Stimulated activated CD8-positive, alpha-beta memory T cell treated with anti-CD3 and anti-CD28 coated beads, Interleukin-12 subunit alpha, Interleukin-12 subunit beta, amount 100 ng/mL, for 4 hours (primary cell): ENCODE results near the gene BRPF3.

Experiments used
- DNase-seq: peaks from one replicate; pipeline ENCODE4 v3.0.0-alpha.2; 2020; ENCODE audit warnings: low read depth

Gene BRPF3

DNA sequence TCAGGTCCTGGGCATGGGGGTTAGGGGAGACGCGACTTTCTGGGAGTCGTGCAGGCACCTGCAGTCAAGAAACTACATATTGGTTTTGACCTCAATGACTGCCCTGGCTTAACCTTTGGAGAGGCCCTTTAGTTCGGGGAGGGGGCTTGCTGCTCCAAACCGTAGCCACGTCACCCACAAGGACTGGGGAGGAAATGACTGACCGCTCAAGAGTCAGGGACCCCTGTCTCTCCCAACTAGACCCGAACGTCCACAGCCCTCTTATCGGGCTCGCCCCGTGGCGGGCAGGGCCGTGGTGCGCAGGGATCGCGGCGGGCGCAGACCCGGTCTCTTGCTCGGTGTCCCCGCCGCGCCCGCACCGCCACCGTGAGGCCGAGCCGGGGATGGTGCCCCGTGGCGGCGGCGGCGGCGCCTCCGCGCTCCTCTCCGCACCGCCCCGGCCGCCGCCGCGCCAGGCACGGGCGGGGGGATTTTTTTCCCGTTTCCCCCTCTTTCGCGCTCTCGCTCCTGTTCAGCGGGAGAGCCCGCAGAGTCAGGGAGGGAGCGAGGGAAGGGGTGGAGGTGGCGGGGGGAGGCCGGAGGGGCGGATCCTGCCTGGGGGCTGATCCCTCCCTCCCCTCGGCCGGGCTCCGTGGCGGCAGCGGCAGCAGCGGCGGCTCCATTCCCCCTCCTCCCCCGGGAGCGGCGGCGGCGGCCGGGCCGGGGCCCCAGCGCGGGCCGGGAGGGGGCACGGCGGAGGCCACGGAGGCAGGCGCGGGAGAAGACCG lies at the start of gene BRPF3:
BRPF3 (plus strand) TSS at position 632 of the 767 bp plus-strand sequence. CDS start 3,579 bp downstream, outside the sequence.
- DNase-seq, result peak; percentile 67

DNA sequence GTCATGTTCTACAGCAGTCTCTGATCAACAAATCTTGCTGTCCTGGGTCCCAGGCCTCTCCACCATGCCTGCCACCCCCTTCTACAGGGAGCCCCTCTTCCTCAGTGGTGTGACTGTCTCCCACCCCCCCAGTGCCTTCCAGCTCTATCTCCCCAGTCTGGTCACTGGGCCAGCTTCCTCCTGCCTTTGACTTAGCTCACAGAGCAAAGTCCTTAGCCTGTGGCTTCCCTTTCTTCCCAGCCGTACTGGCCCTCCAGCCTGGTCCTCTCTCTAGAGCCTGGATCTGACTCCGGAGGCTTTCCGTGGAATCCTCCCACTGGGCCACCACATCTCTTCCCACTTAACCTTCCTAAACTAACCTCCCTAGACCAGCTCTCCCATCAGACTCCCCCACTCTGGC lies 49.2 kb upstream of the BRPF3 start:
- DNase-seq, result no peak

DNA sequence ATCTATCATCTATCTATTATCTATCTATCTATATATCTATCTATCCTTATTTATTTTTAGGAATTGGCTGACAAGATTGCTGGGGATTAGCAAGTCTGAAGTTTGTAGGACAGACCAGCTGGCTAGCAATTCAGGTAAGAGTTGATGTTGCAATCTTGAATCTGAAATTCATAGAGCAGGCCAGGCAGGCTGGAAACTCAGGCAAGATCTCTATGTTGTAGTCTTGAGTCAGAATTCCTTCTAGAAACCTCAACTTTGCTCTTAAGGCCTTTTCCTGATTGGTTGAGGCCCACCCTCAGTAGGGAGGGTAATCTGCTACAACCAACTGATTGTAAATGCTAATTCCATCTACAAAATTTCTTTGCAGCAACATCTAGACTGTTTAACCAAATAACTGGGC lies 47.1 kb upstream of the BRPF3 start:
- no peak for DNase-seq

DNA sequence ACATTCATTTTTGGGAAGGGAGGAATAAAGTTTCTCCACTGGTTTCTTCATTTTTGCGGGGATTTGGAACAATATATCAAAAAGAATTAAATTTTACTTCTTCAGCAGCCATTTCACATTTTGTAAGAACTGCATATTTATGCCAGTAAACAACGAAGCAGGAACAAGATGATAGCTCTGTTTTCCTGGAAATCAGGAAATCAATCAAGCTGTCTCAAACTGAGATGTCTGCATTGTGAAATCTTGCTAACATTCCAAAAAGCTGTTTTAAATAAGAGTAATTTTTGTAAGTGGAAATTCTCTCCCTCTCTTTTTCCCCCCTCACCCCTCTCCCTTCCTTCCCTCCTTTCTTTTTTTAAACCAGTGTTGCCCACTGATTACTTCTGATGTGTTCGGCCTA lies 46.3 kb upstream of the BRPF3 start:
- DNase-seq, result no peak

DNA sequence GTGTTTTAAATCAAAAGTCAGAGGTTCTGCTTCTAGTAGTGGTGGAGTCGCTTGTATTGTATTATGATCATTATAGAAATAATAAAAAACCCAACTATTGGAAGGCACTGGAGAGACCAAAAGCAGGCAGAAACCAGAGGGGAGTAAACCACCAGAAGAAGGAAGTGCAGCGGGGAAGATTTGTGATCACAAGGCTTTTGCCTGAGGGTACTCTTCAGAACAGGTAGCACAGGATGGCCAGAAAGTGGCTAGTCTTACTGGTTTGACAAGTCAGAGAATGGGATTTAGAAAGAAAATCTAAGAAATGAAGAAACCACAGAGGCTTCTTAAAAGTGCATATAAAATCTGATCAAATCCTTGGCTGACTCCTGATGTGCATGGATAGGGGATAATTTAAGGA lies 42.3 kb upstream of the BRPF3 start:
- DNase-seq, result no peak

DNA sequence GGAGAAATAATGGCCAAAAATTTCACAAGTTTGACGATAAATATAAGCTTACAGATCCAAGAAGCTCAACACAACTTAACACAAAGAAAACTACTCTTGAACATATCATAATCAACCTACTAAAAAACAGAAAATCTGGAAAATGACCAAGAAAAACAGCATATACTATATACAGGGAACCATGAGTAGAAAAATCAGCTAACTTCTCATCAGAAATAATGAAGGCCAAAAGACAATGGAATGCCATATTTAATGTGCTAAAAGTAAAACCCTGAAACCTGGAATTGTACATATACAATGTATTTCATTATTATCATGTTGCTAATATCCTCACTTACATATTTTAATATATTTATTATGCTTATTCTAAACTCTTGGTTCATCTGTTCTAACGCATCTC lies 40.9 kb upstream of the BRPF3 start:
- no peak for DNase-seq

DNA sequence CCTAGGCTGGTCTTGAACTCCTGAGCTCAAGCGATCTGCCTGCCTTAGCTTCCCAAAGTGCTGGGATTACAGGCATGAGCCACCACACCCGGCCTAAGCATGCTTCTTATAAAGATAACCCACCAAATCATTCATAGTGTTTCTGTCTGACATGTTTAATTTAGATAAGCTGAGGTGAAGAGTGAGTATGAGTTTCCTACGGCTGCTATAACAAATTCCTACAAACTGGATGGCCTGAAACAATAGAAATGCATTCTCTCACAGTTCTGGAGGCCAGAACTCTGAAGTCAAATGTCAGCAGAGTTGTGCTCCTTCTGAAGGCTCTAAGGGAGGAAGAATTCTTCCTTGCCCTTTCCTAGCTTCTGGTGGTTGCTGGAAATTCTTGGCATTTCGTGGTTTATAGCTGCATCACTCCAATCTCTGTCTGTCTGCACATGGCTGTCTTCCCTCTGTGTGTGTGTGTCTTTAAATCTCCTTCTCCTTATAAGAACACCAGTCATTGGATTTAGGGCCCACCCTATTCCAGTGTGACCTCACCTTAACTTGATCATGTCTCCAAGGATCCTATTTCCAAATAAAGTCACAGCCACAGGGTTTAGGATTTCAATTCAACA lies 36.3 kb upstream of the BRPF3 start:
- no peak for DNase-seq

DNA sequence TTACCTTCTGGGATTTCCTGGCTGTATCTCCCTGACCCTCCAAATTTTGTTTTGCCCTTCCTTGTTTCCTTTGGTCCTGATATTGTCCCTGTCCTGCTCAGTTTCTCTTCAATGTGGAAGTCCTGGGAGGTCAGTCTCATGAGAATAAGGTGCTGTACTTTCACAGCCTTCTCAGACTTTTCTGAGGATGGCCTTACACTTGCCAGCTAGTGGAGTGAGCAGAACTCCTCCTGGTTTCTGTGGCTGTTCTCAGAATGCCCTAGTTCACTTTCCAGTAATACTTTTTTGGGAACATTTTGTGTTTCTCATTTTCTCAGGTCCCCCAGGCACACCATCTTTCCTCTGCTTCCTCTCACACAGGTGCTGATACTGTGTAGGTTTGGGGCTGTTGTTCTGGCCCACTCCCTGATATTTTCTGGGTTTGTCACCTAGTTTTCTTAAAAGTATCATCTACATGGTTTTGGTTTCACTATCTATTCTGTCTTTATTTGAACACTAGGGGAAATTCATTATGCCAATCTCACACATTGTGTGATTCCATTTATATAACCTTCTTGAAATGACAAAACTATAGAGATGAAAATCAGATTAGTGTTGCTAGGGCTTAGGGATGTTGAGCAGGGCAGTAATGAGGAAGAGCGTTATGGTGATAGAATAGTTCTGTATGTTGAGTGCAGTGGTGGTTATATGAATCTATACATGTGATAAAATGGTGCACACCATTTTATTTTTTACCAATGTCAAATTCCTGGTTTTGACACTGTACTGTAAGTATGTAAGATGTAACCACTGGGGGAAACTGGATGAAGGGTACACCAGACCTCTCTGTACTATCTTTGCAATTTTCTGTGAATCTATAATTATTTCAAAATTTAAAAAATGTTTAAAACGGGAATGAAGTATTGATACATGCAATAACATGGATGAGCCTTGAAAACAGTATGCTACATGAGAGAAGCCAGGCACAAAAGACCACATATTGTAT lies 27.2 kb upstream of the BRPF3 start:
- DNase-seq, result no peak

DNA sequence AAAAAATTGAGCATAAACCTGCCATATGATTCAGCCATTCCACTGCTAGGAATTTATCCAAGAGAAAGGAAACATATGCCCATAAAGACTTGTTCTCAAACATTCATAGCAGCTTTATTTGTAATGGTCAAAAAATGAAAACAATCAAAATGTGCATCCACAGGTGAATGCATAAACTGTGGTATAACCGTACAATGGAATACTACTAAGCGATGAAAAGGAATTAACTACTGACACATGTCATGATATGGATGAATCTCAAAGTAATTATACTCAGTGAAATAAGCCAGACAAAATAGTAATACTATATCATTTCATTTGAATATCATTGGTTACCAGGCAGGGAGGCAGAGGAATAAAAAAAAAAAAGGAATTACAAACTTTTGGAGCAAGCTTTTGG lies 25.8 kb upstream of the BRPF3 start:
- no peak for DNase-seq

DNA sequence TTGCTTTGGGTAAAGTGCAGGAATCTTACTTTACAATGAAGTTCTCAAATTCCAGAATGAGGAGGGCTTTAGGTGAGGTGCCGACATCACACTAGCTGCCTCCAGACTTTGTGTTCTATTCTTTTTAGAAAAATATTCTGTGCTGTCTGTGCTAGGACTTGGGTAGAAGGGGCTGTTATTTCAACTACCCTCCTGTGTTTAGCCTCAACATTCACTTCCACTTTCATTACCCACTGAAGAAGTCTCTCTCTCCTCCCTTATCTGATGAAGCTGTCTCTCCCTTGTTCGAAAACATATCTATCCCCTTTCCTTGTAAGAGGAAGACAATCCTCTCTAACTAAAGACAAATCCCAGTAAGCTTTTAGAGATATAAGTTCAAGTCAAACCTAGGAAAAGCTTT lies 25.0 kb upstream of the BRPF3 start:
- no peak for DNase-seq

DNA sequence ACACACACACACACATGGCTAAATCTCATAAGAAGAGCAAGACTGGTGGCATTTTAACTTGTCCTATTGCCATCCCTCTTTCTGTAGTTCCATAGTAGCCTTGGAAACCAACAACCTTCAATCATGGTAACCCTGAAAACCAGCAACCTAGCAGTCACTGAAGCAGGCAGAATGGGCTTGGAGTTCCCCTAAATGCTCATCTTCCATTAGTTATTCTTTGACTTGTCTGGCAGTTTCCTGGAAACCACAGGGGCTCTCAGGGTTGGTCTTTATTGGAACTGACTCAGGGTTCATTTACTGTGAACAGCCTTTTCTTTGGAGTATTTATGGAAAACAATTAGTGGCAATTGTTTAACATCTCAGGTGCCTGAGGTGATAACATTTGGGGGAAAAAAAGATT lies 19.4 kb upstream of the BRPF3 start:
- DNase-seq, result no peak

DNA sequence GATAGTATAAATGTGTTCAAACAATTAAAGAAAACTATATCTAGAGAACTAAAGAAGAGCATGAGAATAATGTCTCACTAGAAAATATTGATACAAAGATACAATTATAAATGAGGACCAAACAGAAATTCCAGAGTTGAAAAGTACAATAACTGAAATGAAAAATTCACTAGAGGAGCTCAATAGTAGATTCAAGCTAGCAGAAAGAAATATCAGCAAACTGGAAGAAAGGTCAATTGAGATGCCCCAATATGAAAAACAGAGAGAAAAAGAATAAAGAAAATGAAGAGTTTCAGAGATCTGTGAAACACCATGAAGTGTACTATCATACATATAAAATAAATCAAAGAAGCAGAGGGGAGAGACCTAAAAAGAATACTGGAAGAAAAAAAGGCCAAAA lies 18.0 kb upstream of the BRPF3 start:
- no peak for DNase-seq

DNA sequence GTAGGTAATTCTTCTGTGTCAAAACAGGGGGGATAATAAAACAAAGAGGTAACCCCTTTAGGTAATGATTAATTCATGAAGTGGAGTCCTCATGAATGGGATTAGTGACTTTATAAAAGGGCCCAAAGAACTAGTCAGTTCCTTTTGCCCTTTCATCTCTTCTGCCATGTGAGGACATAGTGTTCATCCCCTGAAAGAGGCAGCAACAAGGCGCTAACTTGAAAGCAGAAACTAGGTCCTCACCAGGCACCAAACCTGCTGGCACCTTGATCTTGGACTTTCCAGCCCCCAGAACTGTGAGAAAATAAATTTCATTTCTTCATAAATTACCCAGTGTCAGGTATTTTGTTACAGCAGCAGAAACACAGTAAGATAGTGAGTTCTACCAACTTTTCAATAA lies 16.4 kb upstream of the BRPF3 start:
- DNase-seq, result no peak

DNA sequence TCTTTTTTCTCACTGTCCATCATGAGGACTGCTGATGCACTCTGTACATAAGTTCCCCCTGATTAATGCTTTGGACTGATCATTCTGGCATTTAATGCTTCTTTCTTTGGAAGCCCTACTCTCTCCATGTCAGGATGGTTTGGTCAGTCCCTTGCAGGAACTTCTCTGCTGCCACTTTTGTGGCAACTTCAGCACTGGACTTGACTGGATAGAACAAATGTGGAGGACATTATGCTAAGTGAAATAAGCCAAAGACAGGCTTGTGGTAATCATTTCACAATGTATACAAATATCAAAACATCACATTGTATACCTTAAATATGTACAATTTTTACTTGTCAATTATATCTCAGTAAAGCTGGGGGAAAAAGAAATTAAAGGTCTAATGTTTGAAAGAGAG lies 12.2 kb upstream of the BRPF3 start:
- DNase-seq, result no peak

DNA sequence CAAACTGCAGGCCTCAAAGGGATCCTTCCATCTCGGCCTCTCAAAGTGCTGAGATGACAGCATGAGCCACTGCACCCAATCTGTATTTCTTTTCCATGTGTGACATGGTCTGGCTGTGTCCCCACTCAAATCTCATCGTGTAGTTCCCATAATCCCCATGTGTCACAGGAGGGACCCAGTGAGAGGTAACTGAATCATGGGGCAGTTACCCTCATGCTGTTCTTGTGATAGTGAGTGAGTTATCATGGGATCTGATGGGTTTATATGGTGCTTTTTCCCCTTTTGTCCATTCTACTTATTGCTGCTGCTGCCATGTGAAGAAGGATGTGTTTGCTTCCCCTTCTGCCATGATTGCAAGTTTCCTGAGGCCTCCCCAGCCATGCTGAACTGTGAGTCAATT lies 10.3 kb upstream of the BRPF3 start:
- DNase-seq, result no peak

DNA sequence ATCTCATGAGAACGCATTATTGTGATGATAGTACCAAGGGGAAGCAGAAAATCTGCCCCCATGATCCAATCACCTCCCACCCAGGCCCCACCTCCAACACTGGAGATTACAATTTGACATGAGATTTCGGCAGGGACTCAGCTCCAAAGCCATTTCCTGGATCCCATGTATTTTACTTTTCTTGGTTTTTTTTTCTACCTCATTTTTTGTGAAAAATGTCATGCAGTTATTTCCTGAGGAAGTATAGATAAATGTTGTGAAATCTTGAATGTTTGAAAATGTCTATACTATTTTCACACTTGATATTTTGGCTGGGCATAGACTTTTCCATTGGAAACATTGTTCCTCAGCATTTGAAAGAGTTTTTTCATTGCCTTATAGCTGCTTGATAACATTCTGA lies 9.1 kb upstream of the BRPF3 start:
- DNase-seq, result no peak

DNA sequence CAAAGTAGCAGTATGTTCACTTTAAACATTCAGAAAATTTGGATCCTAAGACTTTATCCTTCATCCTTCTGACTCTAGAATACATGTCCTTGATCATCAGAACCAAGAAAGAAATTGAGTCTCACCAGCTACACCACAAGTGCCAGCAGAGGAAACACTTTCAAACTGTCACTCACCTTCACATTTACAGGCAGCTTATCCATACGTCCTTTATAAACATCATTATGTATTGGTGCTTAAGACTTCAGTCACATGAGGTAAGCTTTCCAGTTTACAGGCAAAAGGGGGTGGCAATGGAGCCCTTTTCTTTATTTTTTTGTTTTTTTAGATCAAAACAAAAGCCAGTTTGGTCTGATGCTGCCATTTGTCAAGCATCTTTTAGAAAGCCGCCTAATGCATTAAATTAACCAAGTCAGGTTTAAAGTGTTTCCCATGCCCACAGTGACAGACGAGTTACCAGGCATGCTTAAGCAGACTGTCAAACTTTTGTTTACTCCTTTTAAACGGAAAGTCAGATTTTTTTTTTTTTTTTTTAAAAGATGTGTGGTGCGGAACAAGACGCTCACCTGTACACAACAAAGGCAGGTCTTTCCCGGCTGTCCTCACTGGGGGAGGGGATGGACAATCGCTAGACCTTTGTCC lies 952 bp upstream of the BRPF3 start:
- DNase-seq, result no peak

DNA sequence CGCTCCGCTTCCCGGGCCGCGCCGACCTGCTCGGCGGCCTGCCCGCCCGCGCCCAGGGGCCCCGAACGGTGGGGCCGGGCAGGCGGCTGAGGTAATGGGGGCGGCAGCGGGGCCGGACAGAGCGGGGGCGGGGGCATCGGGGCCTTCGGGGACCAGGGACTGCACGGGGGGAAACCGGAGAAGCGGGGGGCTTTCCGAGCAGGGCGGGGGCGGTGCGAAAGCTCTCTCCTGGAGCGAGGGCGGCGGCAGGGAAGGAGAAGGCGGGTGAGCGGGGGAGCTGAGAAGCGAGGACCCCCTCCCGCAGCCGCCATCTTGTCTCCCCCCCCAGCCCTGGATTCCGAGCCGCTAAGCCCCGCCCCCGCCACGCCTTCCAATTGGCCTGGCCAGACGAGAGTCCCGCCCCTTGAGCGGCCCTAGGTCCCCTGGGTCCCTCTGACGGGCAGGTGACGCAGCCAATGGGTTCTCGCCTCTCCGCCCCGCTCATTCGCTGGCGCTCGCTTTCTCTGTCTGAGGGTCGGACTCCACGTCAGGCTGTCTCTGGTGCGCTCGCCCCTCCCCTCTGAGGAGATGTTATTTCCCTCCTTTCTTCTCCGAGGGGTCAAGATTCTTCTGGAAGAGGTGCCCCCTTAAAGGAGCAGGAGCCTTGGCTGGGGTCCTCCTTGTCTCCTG lies 470 bp downstream of the BRPF3 start:
- DNase-seq, result peak; percentile 100

DNA sequence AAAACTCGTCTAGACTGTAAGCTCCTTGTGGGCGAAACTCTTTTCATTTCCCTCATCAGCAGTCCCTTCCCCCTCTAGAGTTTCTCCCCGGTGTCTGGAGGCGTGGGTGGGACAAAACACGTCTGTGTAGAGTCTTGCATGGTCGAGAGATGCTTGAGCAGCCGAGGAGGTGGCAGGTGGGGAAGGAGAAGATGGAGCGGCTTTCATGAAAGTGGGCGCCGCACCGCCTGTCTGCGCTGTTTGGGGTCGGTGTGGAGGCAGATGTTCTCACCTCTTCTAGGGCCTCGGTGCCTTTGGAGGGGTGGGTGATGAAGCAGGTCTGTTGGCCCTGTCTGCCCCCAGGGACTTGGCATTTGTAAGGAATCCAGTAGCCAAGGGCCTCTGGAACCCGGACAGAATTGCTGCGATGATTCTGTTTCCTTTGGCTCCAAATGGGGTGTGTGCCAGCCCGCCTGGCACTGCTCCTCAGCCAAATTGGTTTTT lies 1.2 kb downstream of the BRPF3 start:
- no peak for DNase-seq

DNA sequence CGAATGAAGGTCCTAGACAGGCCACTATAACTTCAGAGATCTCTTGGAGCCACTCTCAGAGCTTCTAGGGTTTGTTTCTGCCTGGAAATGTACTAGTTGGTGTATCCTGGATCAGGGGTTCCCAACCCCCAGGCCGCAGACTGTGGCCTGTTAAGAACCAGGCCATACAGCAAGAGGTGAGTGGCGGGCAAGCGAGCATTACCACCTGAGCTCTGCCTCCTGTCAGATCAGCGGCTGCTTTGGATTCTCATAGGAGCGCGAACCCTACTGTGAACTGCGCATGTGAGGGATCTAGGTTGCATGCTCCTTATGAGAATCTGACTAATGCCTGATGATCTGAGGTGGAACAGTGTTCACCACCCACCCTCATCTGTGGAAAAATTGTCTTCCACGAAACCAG lies 2.4 kb downstream of the BRPF3 start:
- no peak for DNase-seq

DNA sequence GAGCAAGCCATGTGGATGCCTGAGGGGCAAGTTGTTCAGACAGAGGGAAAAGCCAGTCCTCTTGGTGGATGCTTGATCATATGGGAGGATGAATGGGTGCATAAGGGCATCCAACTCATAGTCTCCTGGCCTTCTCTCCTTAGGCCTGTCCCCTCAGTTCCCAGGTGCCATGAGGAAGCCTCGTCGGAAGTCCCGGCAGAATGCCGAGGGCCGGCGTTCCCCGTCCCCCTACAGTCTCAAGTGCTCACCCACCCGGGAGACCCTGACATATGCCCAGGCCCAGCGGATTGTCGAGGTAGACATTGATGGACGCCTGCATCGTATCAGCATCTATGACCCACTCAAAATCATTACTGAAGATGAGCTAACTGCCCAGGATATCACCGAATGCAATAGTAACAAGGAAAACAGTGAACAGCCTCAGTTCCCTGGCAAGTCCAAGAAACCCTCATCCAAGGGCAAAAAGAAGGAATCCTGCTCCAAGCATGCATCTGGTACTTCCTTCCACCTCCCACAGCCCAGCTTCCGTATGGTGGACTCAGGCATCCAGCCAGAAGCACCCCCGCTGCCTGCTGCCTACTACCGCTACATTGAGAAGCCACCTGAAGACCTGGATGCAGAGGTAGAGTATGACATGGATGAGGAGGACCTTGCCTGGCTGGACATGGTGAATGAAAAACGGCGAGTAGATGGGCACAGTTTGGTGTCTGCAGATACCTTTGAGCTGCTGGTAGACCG lies 3.8 kb downstream of the BRPF3 start:
- no peak for DNase-seq
